Sigmoid colon (tissue), 4 donors: ENCODE results near the gene NAA38.

Source experiments
- EP300 ChIP-seq, 4 donors: sonication (generic); formaldehyde crosslinking; IDR thresholded peaks; one replicate each; pipeline ENCODE4 v1.6.1; 2017; ENCODE audit warnings: antibody characterized with exemption in 4 of 4
- POLR2A ChIP-seq, 2 donors: fragments of 450-650 bp; IDR thresholded peaks; one replicate each; pipeline ENCODE4 v1.6.1; 2016; ENCODE audit warnings: antibody characterized with exemption in 2 of 2, mild to moderate bottlenecking in 2 of 2, moderate library complexity in 2 of 2
- POLR2AphosphoS5 ChIP-seq, 4 donors: sonication (generic); formaldehyde crosslinking; IDR thresholded peaks; one replicate each; pipeline ENCODE4 v1.6.1; 2017; ENCODE audit warnings: antibody characterized with exemption in 4 of 4
- TF ChIP-seq, protein P1 (sequence below), 4 experiments: fragments of 450-650 bp in 3 of 4; fragments of 200-600 bp in 1 of 4; IDR thresholded peaks; one replicate each; pipeline ENCODE4 v1.5.1; 2016 to 2019; ENCODE audit warnings: antibody characterized with exemption in 4 of 4, mild to moderate bottlenecking in 3 of 4, moderate library complexity in 2 of 4

DNA sequence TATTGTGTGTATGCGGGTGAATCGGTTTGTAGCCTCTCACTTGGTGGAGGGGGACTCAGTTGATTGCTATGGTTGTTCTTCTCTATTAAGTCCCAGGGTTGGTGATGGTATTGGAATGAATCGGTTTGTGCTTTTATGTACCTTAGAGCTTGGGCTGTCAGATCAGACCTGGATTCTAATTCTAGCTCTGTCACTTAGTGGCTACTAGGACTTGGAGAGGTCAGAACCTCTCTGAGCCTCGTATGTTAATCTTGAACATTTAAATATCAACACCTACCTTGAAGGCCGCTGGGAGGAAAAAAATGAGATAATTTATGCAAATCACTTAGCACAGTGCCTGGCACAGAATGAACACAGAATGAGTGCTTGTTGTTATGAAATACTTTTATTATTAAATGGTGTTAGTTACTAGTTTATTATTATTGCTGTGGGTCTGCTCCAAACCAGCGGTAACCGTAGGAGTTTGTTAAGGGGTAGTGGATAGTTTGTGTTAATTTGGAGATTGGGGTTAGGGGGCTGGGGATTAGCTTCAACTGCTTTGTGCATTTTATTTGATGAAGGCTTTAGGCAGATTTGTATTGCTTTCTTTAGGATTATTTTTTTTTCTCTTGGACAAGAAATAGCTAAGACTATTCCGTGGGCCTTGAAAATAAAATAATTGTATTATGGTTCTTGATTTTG lies 19.8 kb downstream of the NAA38 start:
- TF ChIP-seq, protein P1, sequence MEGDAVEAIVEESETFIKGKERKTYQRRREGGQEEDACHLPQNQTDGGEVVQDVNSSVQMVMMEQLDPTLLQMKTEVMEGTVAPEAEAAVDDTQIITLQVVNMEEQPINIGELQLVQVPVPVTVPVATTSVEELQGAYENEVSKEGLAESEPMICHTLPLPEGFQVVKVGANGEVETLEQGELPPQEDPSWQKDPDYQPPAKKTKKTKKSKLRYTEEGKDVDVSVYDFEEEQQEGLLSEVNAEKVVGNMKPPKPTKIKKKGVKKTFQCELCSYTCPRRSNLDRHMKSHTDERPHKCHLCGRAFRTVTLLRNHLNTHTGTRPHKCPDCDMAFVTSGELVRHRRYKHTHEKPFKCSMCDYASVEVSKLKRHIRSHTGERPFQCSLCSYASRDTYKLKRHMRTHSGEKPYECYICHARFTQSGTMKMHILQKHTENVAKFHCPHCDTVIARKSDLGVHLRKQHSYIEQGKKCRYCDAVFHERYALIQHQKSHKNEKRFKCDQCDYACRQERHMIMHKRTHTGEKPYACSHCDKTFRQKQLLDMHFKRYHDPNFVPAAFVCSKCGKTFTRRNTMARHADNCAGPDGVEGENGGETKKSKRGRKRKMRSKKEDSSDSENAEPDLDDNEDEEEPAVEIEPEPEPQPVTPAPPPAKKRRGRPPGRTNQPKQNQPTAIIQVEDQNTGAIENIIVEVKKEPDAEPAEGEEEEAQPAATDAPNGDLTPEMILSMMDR (IDR thresholded peaks at IDR 0.05): no peak
- TF ChIP-seq POLR2AphosphoS5 (IDR thresholded peaks at IDR 0.05) (no peak), EP300 (IDR thresholded peaks at IDR 0.05) (no peak), POLR2A (IDR thresholded peaks at IDR 0.05) (no peak)
